Measurements from ENCODE around the gene STARD8. TPM values are rescaled to one million over a fixed set of nuclear protein-coding genes. Genes with fewer than 3 reads are reported as not detected.
"Not testable (repeated sequence)": the region's sequence is repeated elsewhere in the genome, so short reads cannot be mapped to it uniquely, and the experiment has no call there.

Gene STARD8, protein sequence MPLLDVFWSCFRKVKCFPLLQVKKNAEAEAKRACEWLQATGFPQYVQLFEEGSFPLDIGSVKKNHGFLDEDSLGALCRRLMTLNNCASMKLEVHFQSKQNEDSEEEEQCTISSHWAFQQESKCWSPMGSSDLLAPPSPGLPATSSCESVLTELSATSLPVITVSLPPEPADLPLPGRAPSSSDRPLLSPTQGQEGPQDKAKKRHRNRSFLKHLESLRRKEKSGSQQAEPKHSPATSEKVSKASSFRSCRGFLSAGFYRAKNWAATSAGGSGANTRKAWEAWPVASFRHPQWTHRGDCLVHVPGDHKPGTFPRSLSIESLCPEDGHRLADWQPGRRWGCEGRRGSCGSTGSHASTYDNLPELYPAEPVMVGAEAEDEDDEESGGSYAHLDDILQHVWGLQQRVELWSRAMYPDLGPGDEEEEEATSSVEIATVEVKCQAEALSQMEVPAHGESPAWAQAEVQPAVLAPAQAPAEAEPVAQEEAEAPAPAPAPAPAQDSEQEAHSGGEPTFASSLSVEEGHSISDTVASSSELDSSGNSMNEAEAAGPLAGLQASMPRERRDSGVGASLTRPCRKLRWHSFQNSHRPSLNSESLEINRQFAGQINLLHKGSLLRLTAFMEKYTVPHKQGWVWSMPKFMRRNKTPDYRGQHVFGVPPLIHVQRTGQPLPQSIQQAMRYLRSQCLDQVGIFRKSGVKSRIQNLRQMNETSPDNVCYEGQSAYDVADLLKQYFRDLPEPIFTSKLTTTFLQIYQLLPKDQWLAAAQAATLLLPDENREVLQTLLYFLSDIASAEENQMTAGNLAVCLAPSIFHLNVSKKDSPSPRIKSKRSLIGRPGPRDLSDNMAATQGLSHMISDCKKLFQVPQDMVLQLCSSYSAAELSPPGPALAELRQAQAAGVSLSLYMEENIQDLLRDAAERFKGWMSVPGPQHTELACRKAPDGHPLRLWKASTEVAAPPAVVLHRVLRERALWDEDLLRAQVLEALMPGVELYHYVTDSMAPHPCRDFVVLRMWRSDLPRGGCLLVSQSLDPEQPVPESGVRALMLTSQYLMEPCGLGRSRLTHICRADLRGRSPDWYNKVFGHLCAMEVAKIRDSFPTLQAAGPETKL
- not detected for polyA plus RNA-seq (ENCODE audit: low read depth in 6 of 6)

DNA sequence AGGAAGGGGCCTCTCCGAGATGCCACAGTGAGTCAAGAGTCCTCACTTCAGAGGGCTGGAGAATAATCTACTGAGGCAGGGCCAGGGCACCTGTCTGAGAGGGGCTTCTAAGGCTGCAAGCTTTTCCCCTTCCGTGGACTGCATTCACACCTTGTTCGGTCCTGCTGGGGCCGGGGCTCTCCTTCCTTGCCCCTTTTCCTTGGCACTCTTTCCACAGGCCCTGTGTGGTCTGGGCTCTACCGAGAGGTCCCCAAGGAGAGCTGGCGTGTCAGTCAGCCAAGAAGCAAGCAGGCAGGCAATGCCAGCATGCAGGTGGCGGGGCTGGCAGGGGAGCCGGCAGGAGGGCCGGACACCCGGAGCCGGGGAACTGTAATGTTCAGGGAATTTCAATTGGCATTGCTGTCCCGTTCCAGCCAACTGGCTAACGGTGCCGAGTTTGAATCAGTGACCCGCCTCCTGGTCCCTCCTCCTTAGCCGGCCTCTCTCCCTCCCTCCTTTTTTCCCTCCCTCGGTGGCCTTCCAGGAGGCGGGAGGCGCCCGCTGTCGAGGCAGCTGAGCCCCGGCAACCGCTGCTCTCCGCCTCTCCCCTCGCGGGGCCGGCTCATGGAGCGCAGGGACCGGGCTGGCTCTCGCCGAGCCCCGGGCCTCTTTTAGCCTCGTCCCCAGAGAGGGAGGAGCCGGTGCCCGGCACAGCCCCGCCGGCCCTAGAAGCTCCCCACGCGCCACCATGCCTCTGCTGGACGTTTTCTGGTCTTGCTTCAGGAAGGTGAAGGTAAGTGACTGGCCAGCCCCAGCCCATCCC lies at the start of gene STARD8:
Gene STARD8, plus strand, starts transcription at position 511 of the 802 bp plus-strand sequence. Its CDS starts 217 bp downstream, at position 728.
- no peaks in the 10 kb centered on the region for H3K36me3 Mint-ChIP-seq
- no peaks in the 10 kb centered on the region for H3K9me3 Mint-ChIP-seq
- DNase-seq (no peak), ATAC-seq (ENCODE audit: low read depth in 2 of 2) (no peak)
- H3K4me1 Mint-ChIP-seq: peaks cover 0 to 3% (median 0%) of the 10 kb centered on the region in 3 donors
- H3K27ac Mint-ChIP-seq: no peak within 1 kb of the TSS
- H3K4me3 Mint-ChIP-seq: no peak within 1 kb of the TSS
- H3K27me3 Mint-ChIP-seq: peaks cover 4 to 17% (median 7%) of the 10 kb centered on the region in 3 donors

DNA sequence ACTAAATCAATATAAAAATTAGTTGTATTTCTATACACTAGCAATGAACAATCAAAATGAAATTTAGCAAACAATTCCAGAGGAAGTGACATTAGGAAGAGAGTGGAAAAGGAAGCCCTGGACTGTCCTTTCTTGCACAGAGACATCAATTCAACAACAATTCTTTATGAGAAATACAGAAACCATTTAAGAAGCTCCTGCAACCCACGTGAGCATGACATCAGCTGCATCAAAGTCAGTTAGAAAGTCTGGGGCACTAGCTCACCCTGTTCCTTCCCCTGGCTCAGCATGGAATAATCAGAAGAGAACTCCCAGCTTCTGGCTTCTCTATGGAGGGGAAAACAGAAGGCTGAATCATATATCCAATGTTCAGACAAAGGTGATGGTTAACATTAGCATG lies 48.6 kb upstream of the STARD8 start:
- Mint-ChIP-seq H3K9me3 (peaks cover 10 to 59% (median 40%) of the 10 kb centered on the region in 7 donors), H3K4me3 (no peak overlapping the region), H3K27me3 (peaks cover 0 to 6% (median 0%) of the 10 kb centered on the region in 3 donors), H3K4me1 (no peaks in the 10 kb centered on the region), H3K36me3 (peaks cover 0 to 20% of the 10 kb centered on the region in 2 donors), H3K27ac (no peak overlapping the region)
- DNase-seq (no peak), ATAC-seq (ENCODE audit: low read depth in 2 of 2) (no peak)

DNA sequence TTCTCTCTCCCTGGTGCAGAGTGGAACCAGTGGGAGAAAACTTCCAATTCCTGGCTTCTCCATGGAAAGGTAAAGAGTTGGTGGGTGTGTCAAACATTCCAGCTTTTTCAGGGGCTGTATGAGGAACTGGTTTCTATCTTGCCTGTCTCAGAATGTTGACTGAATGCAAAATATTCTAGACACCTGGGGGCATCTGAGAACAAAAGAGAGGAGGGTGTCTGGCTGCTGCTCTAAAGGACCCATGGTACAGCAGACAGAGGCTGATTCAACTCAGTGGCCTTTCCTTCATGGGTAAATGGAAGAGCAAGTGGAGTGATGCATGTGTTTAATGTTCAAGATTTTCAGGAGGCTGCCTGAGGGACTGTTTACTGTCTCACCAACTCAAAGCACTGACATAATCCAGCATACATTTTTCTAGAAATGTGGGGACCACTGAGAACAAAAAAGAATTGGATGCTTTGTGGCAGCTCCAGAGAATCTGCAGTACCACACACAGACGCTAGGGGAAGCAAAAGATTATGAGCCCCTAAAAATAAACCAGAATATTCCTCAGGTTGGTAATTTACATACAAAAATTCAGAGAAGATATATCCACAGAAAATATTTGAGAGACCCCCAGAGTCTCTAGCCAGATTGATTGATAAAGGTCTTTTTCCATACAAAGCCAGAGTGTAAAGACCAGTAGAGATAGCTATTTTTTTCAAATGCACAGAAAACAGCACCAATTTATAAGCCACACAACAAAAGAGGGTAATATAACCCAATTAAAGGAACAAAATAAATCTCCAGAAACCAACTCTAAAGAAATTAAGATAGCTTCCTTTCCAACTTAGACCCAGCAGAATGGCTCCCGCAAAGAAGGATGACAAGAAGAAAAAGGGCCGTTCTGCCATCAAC lies 48.0 kb upstream of the STARD8 start:
- no peak overlapping the region for H3K4me3 Mint-ChIP-seq
- DNase-seq: no peak
- no peak overlapping the region for H3K27ac Mint-ChIP-seq
- peaks cover 0 to 4% (median 0%) of the 10 kb centered on the region in 3 donors for H3K27me3 Mint-ChIP-seq
- H3K4me1 Mint-ChIP-seq: no peaks in the 10 kb centered on the region
- peaks cover 7 to 58% (median 35%) of the 10 kb centered on the region in 7 donors for H3K9me3 Mint-ChIP-seq
- H3K36me3 Mint-ChIP-seq: peaks cover 0 to 15% of the 10 kb centered on the region in 2 donors
- no peak for ATAC-seq (ENCODE audit: low read depth in 2 of 2)

DNA sequence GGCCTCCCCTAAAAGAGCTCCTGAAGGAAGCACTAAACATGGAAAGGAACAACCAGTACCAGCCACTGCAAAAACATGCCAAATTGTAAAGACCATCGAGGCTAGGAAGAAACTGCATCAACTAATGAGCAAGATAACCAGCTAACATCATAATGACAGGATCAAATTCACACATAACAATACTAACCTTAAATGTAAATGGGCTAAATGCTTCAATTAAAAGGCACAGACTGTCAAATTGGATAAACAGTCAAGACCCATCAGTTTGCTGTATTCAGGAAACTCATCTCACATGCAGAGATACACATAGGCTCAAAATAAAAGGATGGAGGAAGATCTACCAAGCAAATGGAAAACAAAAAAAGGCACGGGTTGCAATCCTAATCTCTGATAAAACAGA lies 43.2 kb upstream of the STARD8 start:
- not testable (repeated sequence) for H3K27me3 Mint-ChIP-seq
- H3K9me3 Mint-ChIP-seq: peaks cover 0 to 48% (median 34%) of the 10 kb centered on the region in 7 donors

DNA sequence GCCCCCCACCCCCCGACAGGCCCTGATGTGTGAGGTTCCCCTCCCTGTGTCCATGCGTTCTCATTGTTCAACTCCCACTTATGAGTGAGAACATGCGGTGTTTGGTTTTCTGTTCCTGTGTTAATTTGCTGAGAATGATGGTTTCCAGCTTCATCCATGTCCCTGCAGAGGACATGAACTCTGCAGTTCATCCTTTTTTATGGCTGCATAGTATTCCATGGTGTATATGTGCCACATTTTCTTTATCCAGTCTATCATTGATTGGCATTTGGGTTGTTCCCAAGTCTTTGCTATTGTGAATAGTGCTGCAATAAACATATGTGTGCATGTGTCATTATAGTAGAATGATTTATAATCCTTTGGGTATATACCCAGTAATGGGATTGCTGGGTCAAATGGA lies 32.7 kb upstream of the STARD8 start:
- not testable (repeated sequence) for ATAC-seq (ENCODE audit: low read depth in 2 of 2); H3K4me1 Mint-ChIP-seq; H3K4me3 Mint-ChIP-seq; H3K36me3 Mint-ChIP-seq; H3K27ac Mint-ChIP-seq; DNase-seq; H3K27me3 Mint-ChIP-seq
- peaks cover 0 to 16% (median 8%) of the 10 kb centered on the region in 7 donors for H3K9me3 Mint-ChIP-seq

More for the DNA sequence above, 43.2 kb upstream of the STARD8 start:
- not testable (repeated sequence) for H3K4me3 Mint-ChIP-seq; H3K36me3 Mint-ChIP-seq; H3K4me1 Mint-ChIP-seq; ATAC-seq (ENCODE audit: low read depth in 2 of 2); DNase-seq; H3K27ac Mint-ChIP-seq

DNA sequence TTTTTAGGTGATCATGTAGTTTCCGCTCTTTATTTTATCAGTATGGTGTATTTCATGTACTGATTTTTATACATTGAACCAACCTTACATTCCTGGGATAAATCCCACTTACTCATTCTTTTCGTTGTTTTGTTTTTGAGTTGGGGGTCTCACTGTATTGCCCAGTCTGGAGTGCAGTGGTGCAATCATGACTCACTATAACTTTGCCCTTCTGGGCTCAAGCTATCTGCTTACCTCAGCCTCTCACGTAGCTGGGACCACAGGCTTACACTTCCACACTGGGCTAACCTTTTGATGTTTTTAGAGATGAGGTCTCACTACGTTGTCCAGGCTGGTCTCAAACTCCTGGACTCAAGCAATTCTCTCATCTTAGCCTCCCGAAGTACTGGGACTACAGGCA lies 19.5 kb upstream of the STARD8 start:
- peaks cover 0 to 4% (median 0%) of the 10 kb centered on the region in 7 donors for H3K9me3 Mint-ChIP-seq
- no peak overlapping the region for H3K27ac Mint-ChIP-seq
- ATAC-seq (ENCODE audit: low read depth in 2 of 2) (no peak), DNase-seq (no peak)
- H3K27me3 Mint-ChIP-seq: peaks cover 0 to 25% (median 5%) of the 10 kb centered on the region in 3 donors
- no peaks in the 10 kb centered on the region for H3K4me1 Mint-ChIP-seq
- H3K4me3 Mint-ChIP-seq: no peak overlapping the region
- H3K36me3 Mint-ChIP-seq: no peaks in the 10 kb centered on the region

DNA sequence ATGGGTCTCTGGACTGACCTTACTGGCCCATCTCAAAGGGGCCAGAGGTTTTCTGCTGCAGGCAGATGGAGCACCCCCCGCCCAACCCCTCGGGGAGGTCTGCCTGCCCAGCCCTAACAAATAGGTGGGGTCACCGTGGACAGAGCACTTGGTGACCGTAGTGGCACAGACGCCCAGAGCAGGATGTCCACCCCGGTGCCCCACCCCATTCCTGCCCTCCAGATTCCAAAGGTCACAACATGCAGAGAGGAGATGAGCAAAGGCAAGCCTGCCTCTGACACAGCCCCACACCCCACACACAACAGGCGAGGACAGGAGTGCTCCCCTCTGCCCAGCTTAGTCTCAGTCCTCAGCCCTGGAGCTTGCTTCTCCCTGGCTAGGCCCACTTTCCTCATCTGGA lies 17.5 kb upstream of the STARD8 start:
- not testable (repeated sequence) for DNase-seq; H3K9me3 Mint-ChIP-seq; H3K36me3 Mint-ChIP-seq; H3K27ac Mint-ChIP-seq; H3K4me1 Mint-ChIP-seq; H3K4me3 Mint-ChIP-seq; ATAC-seq (ENCODE audit: low read depth in 2 of 2)
- peaks cover 0 to 25% (median 5%) of the 10 kb centered on the region in 3 donors for H3K27me3 Mint-ChIP-seq

DNA sequence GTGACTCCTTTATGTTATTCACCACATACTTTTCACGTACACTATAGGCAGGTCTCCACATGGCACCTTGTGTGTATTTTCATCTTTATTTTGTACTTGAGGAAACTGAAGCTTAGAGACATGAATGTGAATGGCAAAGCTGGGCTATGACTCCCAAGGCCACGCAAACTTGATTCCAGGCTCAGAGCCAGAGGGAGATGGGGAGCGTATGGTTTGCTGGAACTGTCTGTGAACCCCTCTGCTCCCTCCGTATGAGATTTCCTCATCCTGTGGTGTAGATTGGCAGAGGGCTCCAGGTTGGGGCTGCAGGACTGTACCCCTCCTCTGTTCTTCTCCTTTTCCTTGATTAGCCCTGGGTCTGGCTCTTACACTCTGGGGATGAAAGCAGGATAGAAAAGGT lies 16.1 kb upstream of the STARD8 start:
- ATAC-seq (ENCODE audit: low read depth in 2 of 2) (no peak), DNase-seq (no peak)
- Mint-ChIP-seq H3K4me3 (no peak overlapping the region), H3K9me3 (peaks cover 0 to 3% (median 0%) of the 10 kb centered on the region in 7 donors), H3K27ac (no peak overlapping the region), H3K4me1 (no peaks in the 10 kb centered on the region), H3K36me3 (no peaks in the 10 kb centered on the region), H3K27me3 (peaks cover 0 to 25% (median 5%) of the 10 kb centered on the region in 3 donors)

DNA sequence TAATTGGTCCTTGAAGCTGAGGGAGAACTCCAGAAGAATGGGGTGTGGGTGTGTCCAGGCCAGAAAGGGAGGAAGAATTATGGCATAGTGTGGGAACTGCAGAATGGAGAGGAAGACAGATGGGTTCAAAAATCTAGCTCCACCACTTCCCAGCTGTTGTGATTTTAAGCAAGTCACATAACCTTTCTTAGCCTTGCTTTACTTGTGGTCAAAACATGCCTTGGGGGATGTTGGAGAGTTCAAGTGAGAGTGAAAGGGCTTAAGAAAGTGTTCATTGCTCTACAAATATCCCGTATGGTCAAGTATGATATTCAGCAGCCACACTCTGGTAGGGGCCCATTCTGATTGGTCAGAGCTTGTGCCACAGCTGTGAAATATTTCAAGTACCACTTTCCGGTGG lies 15.0 kb upstream of the STARD8 start:
- ATAC-seq (ENCODE audit: low read depth in 2 of 2): no peak
- Mint-ChIP-seq H3K4me3 (no peak overlapping the region), H3K27me3 (peaks cover 0 to 25% (median 5%) of the 10 kb centered on the region in 3 donors), H3K36me3 (no peaks in the 10 kb centered on the region), H3K9me3 (peaks cover 0 to 3% (median 0%) of the 10 kb centered on the region in 7 donors), H3K27ac (no peak overlapping the region), H3K4me1 (no peaks in the 10 kb centered on the region)
- no peak for DNase-seq

DNA sequence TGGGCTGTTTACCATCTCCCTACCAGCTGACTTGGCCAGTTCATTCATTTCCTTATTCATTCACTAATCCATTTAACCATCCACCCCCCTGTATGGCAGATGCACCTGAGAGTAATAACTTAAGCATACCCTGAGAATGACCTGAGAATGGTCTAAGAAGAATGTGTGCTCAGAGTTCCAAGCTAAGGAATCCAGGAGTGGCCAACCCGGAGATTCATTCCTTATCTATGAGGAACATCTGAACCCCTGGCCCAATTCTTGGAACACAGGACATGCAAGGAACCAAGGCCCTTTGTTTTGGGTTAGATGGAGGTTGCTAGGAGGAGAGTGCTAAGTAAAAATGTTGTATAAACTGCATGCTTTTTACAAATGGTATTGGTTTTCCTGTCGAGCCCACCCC lies 13.5 kb upstream of the STARD8 start:
- Mint-ChIP-seq H3K9me3 (peaks cover 0 to 2% (median 0%) of the 10 kb centered on the region in 7 donors), H3K4me3 (no peak overlapping the region), H3K36me3 (no peaks in the 10 kb centered on the region), H3K4me1 (no peaks in the 10 kb centered on the region), H3K27me3 (peaks cover 0 to 13% (median 4%) of the 10 kb centered on the region in 3 donors), H3K27ac (no peak overlapping the region)
- ATAC-seq (ENCODE audit: low read depth in 2 of 2): no peak
- no peak for DNase-seq

DNA sequence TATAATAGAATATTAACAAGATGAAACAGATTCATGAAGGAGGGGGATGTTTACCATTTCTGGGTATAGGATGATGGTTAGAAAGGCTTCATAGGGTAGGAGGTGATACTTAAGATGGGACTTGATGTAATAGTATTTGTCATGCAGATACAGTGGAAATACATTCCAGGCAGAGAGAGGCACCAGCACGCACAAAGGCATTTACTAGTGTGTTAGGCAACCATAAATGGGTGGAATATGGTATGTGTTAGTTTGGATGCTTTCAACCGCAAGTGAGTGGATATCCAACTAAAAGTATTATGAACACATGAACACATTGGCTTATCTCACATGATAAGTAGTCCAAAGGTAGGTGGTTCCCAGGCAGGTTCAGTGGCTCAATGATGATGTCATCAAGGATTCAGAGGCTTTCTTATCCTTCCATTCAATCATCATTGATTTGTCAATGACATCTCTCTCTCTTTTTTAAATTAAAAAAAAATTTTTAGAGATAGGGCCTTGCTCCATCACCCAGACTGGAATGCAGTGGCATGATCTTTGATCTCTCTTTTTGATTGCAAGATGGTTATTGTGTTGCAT lies 12.7 kb upstream of the STARD8 start:
- Mint-ChIP-seq H3K9me3 (no peaks in the 10 kb centered on the region), H3K4me1 (no peaks in the 10 kb centered on the region), H3K36me3 (no peaks in the 10 kb centered on the region), H3K4me3 (no peak overlapping the region), H3K27me3 (peaks cover 0 to 8% (median 0%) of the 10 kb centered on the region in 3 donors), H3K27ac (no peak overlapping the region)
- no peak for ATAC-seq (ENCODE audit: low read depth in 2 of 2)
- DNase-seq: no peak

DNA sequence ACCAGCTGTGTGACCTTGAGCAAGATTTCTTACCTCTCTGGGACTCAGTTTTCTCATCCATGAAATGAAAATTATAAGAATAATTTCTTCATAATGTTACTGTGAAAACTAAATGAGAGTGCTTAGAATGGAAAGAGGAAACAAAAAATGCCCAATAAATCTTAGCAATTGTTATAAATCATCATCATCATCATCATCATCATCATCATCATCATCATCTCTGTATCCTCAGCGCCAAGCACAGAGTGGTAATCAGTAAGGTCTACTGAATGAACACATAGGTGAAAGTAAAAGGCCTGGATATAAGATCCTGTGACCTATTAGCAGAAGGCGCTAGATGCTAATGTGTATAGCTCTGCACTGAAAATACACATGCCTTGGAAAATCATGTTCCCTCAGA lies 6.8 kb upstream of the STARD8 start:
- no peak for ATAC-seq (ENCODE audit: low read depth in 2 of 2)
- Mint-ChIP-seq H3K36me3 (no peaks in the 10 kb centered on the region), H3K27me3 (no peaks in the 10 kb centered on the region), H3K27ac (no peak overlapping the region), H3K9me3 (no peaks in the 10 kb centered on the region), H3K4me1 (no peaks in the 10 kb centered on the region), H3K4me3 (no peak overlapping the region)
- no peak for DNase-seq
